SK-N-SH (cell line): ENCODE data around the gene TMEM256. TPM values are rescaled to one million over a fixed set of nuclear protein-coding genes. Genes with fewer than 3 reads are reported as not detected.

Experiments
- CTCF ChIA-PET: fragments of 300-600, 350-600 bp; formaldehyde crosslinking; extraction: SDS; loops from one replicate; lab custom pipeline; 2021; lab: Yijun Ruan, JAX
- POLR2A ChIA-PET: fragments of 350-600 bp; sonication (Branson Sonifier 250); formaldehyde crosslinking; extraction: SDS; loops from one replicate; lab custom pipeline; 2020; ENCODE audit warnings: antibody characterized with exemption, inconsistent platforms; lab: Yijun Ruan, JAX
- DNase-seq: peaks from one replicate; pipeline ENCODE4 v3.0.0; 2012
- H2AFZ ChIP-seq: fragments of 200-600 bp; sonication (generic); 2 replicates; pipeline ENCODE4 v1.8.1; 2016; ENCODE audit warnings: antibody characterized with exemption, mild to moderate bottlenecking, low read depth
- H3F3A ChIP-seq: fragments of 200-600 bp; sonication (generic); replicated peaks from 2 replicates; pipeline ENCODE3; 2016; ENCODE audit warnings: antibody characterized with exemption, mild to moderate bottlenecking; ENCODE audit not compliant: insufficient read depth
- H3K27ac ChIP-seq, 2 experiments: fragments of 200-500 bp in 1 of 2; fragments of 200-600 bp in 1 of 2; sonication (Bioruptor generic) in 1 of 2; sonication (generic), shearing (Covaris generic) in 1 of 2; 2 replicates each; pipeline versions ENCODE4 v1.5.1 to v1.6.1; 2014 to 2016; ENCODE audit warnings: low read depth in 2 of 2, inconsistent platforms in 1 of 2, low read length in 1 of 2, mild to moderate bottlenecking in 1 of 2, mixed read lengths in 1 of 2
- H3K27me3 ChIP-seq: fragments of 200-600 bp; sonication (generic), shearing (Covaris generic); 2 replicates; pipeline ENCODE4 v1.6.1; 2016; ENCODE audit warnings: mixed run types; ENCODE audit not compliant: insufficient read depth
- H3K36me3 ChIP-seq, 2 experiments: fragments of 200-500 bp in 1 of 2; fragments of 200-600 bp in 1 of 2; sonication (Bioruptor generic) in 1 of 2; sonication (generic) in 1 of 2; replicated peaks in 1 of 2; 2 replicates each; pipeline versions ENCODE3 to v1.5.1; 2014 to 2016; ENCODE audit warnings: low read length in 1 of 2, mild to moderate bottlenecking in 1 of 2; ENCODE audit not compliant: insufficient read depth in 2 of 2, control insufficient read depth in 1 of 2
- H3K4me1 ChIP-seq, 2 experiments: fragments of 200-500 bp in 1 of 2; fragments of 200-600 bp in 1 of 2; sonication (Bioruptor generic) in 1 of 2; sonication (generic), shearing (Covaris generic) in 1 of 2; 2 replicates each; pipeline versions ENCODE4 v1.5.1 to v1.6.1; 2014 to 2016; ENCODE audit warnings: low read depth in 1 of 2, low read length in 1 of 2, mixed run types in 1 of 2; ENCODE audit not compliant: insufficient read depth in 2 of 2, control insufficient read depth in 1 of 2
- H3K4me2 ChIP-seq: fragments of 200-600 bp; sonication (generic), shearing (Covaris generic); 2 replicates; pipeline ENCODE4 v1.6.1; 2017; ENCODE audit warnings: mixed run types
- H3K4me3 ChIP-seq, 2 experiments: fragments of 200-500 bp in 1 of 2; fragments of 200-600 bp in 1 of 2; sonication (Bioruptor generic) in 1 of 2; sonication (generic), shearing (Covaris generic) in 1 of 2; 2 replicates each; pipeline versions ENCODE4 v1.5.1 to v1.8.1; 2014 to 2016; ENCODE audit warnings: low read depth in 2 of 2, inconsistent platforms in 1 of 2, low read length in 1 of 2, mild to moderate bottlenecking in 1 of 2, mixed read lengths in 1 of 2, moderate library complexity in 1 of 2
- H3K79me2 ChIP-seq: fragments of 200-600 bp; sonication (generic); 2 replicates; pipeline ENCODE4 v1.8.1; 2017; ENCODE audit warnings: mild to moderate bottlenecking; ENCODE audit not compliant: insufficient read depth
- H3K9ac ChIP-seq: fragments of 200-600 bp; sonication (generic); 2 replicates; pipeline ENCODE4 v1.6.1; 2017; ENCODE audit warnings: mixed run types
- H3K9me2 ChIP-seq: fragments of 200-600 bp; sonication (generic); 2 replicates; pipeline ENCODE4 v1.6.1; 2017; ENCODE audit warnings: mixed run types
- H3K9me3 ChIP-seq: fragments of 200-600 bp; sonication (generic); 2 replicates; pipeline ENCODE4 v1.6.1; 2017; ENCODE audit warnings: mixed run types, mild to moderate bottlenecking, moderate library complexity
- H4K20me1 ChIP-seq: fragments of 200-600 bp; sonication (generic); 2 replicates; pipeline ENCODE4 v1.6.1; 2017; ENCODE audit warnings: mild to moderate bottlenecking, mixed run types; ENCODE audit not compliant: insufficient read depth
- CHD2 ChIP-seq: fragments of 150-350 bp; IDR thresholded peaks from 2 replicates; pipeline ENCODE4 v1.6.1; 2018; ENCODE audit warnings: low read length; ENCODE audit not compliant: partially characterized antibody
- ELF1 ChIP-seq: IDR thresholded peaks from 2 replicates; pipeline ENCODE4 v1.4.0; 2012
- EP300 ChIP-seq, 2 experiments: IDR thresholded peaks; 2 replicates each; pipeline versions ENCODE4 v1.4.0 to v1.6.1; 2012; ENCODE audit warnings: borderline replicate concordance in 1 of 2, low read depth in 1 of 2, low read length in 1 of 2
- FOXM1 ChIP-seq: IDR thresholded peaks from 2 replicates; pipeline ENCODE4 v1.4.0; 2012; ENCODE audit warnings: low read depth, mild to moderate bottlenecking
- IRF3 ChIP-seq: fragments of 150-350 bp; IDR thresholded peaks from 2 replicates; pipeline ENCODE4 v1.6.1; 2016; ENCODE audit warnings: mild to moderate bottlenecking, low read depth, low read length
- JUND ChIP-seq: IDR thresholded peaks from 2 replicates; pipeline ENCODE4 v1.4.0; 2012
- MEF2A ChIP-seq: IDR thresholded peaks from 2 replicates; pipeline ENCODE4 v1.4.0; 2012; ENCODE audit warnings: low read depth, borderline replicate concordance
- MXI1 ChIP-seq: IDR thresholded peaks from 2 replicates; pipeline ENCODE4 v1.6.1; 2012; ENCODE audit warnings: mild to moderate bottlenecking, low read depth, low read length, improper control_type of control experiment
- NFIC ChIP-seq: IDR thresholded peaks from 2 replicates; pipeline ENCODE4 v1.4.0; 2012; ENCODE audit warnings: borderline replicate concordance
- NRF1 ChIP-seq: IDR thresholded peaks from 2 replicates; pipeline ENCODE4 v1.6.1; 2012; ENCODE audit warnings: low read depth, mild to moderate bottlenecking, low read length
- RFX5 ChIP-seq: IDR thresholded peaks from 2 replicates; pipeline ENCODE4 v1.6.1; 2012; ENCODE audit warnings: mild to moderate bottlenecking, improper control_type of control experiment, low read length
- RXRA ChIP-seq: IDR thresholded peaks from 2 replicates; pipeline ENCODE4 v1.4.0; 2012; ENCODE audit warnings: low read depth, mild to moderate bottlenecking, borderline replicate concordance
- TEAD4 ChIP-seq: IDR thresholded peaks from 2 replicates; pipeline ENCODE4 v1.4.0; 2012; ENCODE audit warnings: mild to moderate bottlenecking, borderline replicate concordance; ENCODE audit not compliant: insufficient read depth
- WGBS: methylation state at CpG from one replicate; pipeline ENCODE4 v1.1.6; 2017; ENCODE audit warnings: low lambda C conversion rate; 5-methylcytosine and 5-hydroxymethylcytosine counted together
- polyA plus RNA-seq, 3 experiments: library from polyadenylated mRNA; depleted of rRNA; stranded (reverse); fragments of >200 nt; gene quantifications; 2 replicates each; pipeline ENCODE4 v1.2.3, GENCODE V29; 2012
- TF ChIP-seq, protein P1 (sequence below): fragments of 200-600 bp; sonication (generic); IDR thresholded peaks from 2 replicates; pipeline ENCODE4 v1.6.1; 2017; ENCODE audit warnings: antibody characterized with exemption, mild to moderate bottlenecking, moderate library complexity
- TF ChIP-seq, protein P2 (sequence below): IDR thresholded peaks from 2 replicates; pipeline ENCODE4 v1.6.1; 2012; ENCODE audit warnings: mild to moderate bottlenecking, low read depth, low read length, moderate library complexity
- TF ChIP-seq, protein P3 (sequence below): IDR thresholded peaks from 2 replicates; pipeline ENCODE4 v1.4.0; 2012; ENCODE audit warnings: low read depth
- TF ChIP-seq, protein P4 (sequence below): IDR thresholded peaks from 2 replicates; pipeline ENCODE4 v1.4.0; 2012; ENCODE audit warnings: low read depth, borderline replicate concordance
- TF ChIP-seq, protein P5 (sequence below): IDR thresholded peaks from 2 replicates; pipeline ENCODE4 v1.4.0; 2012; ENCODE audit warnings: low read depth, borderline replicate concordance

TMEM256 gene
- polyA plus RNA-seq, 1 of the 3 experiments (the other 2 are of a cell fraction) = 213 TPM

DNA sequence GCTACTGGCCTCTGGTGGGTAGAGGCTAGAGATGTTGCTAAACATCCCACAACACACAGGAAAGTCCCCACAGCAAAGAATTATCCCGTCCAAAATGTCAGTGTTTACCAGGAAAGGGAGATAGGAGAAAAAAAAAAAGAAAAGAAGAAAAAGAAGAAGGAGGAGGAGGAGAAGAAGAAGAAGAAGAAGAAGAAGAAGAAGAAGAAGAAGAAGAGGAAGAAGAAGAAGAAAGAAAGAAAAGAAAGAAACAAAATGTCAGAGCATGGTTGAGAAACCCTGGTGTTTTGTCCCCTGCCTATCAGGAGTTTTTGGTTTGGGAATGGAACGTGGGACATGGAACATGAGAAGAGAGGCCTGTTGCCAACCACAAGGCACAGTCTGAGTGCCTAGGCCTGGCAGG lies 46.5 kb downstream of the TMEM256 start:
- H3K36me3 ChIP-seq = no peaks in the 10 kb centered on the region
- no peak overlapping the region for H2AFZ ChIP-seq
- peaks cover 23% of the 10 kb centered on the region for H3K79me2 ChIP-seq
- POLR2A ChIA-PET = no interaction called here
- no peak for TF ChIP-seq JUND
- TF ChIP-seq MXI1 = no peak
- no peak for TF ChIP-seq NFIC
- TF ChIP-seq, protein P1, sequence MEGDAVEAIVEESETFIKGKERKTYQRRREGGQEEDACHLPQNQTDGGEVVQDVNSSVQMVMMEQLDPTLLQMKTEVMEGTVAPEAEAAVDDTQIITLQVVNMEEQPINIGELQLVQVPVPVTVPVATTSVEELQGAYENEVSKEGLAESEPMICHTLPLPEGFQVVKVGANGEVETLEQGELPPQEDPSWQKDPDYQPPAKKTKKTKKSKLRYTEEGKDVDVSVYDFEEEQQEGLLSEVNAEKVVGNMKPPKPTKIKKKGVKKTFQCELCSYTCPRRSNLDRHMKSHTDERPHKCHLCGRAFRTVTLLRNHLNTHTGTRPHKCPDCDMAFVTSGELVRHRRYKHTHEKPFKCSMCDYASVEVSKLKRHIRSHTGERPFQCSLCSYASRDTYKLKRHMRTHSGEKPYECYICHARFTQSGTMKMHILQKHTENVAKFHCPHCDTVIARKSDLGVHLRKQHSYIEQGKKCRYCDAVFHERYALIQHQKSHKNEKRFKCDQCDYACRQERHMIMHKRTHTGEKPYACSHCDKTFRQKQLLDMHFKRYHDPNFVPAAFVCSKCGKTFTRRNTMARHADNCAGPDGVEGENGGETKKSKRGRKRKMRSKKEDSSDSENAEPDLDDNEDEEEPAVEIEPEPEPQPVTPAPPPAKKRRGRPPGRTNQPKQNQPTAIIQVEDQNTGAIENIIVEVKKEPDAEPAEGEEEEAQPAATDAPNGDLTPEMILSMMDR = no peak
- TF ChIP-seq RFX5 = no peak
- TF ChIP-seq IRF3 = no peak
- no peak for TF ChIP-seq RXRA
- no peak overlapping the region for H3K4me3 ChIP-seq
- H3K27ac ChIP-seq = no peak overlapping the region
- no peaks in the 10 kb centered on the region for H3F3A ChIP-seq
- H3K4me2 ChIP-seq = no peak overlapping the region
- H4K20me1 ChIP-seq = no peaks in the 10 kb centered on the region
- H3K9me2 ChIP-seq = no peaks in the 10 kb centered on the region
- H3K9me3 ChIP-seq = no peaks in the 10 kb centered on the region
- CTCF ChIA-PET = interaction anchor here (0.6 to 3.8 kb wide), 8 partner anchors 8 to 189 kb away, joined by 3 to 33 read pairs (median 11); partner anchors contain the start of genes NLGN2 and TMEM102
- DNase-seq = no peak
- H3K4me1 ChIP-seq = peaks cover 13 to 36% of the 10 kb centered on the region in 2 experiments; a peak in 2 of 4 replicates
- 76% methylated on average over 2 of the region's 2 CpGs for whole genome bisulfite sequencing
- H3K9ac ChIP-seq = no peak overlapping the region
- no peaks in the 10 kb centered on the region for H3K27me3 ChIP-seq

DNA sequence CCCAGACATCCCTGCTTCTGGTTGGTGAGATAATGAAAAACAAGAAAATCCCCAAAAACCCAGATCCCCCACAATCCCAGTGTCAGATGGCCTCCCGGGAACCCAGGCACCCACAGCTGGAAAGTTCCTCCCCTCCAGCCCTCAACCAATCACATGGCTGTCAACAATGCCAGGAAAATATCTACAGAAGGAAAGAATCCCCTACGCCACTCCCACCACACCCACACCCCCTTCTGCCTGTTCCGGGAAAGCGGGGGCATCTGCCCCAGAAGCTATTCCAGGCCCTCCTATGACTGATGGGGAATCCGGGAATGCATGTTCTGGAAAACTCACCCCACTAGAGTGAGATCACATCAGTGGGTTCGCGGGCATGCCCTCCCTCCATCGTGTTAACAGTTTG lies 47.1 kb downstream of the TMEM256 start:
- no peaks in the 10 kb centered on the region for H3F3A ChIP-seq
- H3K36me3 ChIP-seq = no peaks in the 10 kb centered on the region
- H4K20me1 ChIP-seq = no peaks in the 10 kb centered on the region
- H3K27me3 ChIP-seq = no peaks in the 10 kb centered on the region
- no peak overlapping the region for H3K4me3 ChIP-seq
- H3K4me1 ChIP-seq = peaks cover 13 to 37% of the 10 kb centered on the region in 2 experiments; a peak in 2 of 4 replicates
- H3K9me3 ChIP-seq = no peaks in the 10 kb centered on the region
- H3K4me2 ChIP-seq = no peak overlapping the region
- ChIA-PET CTCF (interaction anchor here (0.6 to 5.2 kb wide), 43 partner anchors 8 to 331 kb away, joined by 3 to 52 read pairs (median 5); partner anchors contain the start of genes FGF11, NLGN2, PLSCR3 and SENP3), POLR2A (interaction anchor here (0.9 kb wide), 1 partner anchor 80 kb away, joined by 3 read pairs; no protein-coding TSS in a partner anchor)
- no peak overlapping the region for H2AFZ ChIP-seq
- no peaks in the 10 kb centered on the region for H3K9me2 ChIP-seq
- peaks cover 27% of the 10 kb centered on the region for H3K79me2 ChIP-seq
- H3K9ac ChIP-seq = no peak overlapping the region
- H3K27ac ChIP-seq = no peak overlapping the region
- DNase-seq = no peak
- WGBS = 85% methylated on average over 8 of the region's 8 CpGs
- TF ChIP-seq TEAD4 = no peak
- TF ChIP-seq RFX5 = no peak
- TF ChIP-seq, protein P2, sequence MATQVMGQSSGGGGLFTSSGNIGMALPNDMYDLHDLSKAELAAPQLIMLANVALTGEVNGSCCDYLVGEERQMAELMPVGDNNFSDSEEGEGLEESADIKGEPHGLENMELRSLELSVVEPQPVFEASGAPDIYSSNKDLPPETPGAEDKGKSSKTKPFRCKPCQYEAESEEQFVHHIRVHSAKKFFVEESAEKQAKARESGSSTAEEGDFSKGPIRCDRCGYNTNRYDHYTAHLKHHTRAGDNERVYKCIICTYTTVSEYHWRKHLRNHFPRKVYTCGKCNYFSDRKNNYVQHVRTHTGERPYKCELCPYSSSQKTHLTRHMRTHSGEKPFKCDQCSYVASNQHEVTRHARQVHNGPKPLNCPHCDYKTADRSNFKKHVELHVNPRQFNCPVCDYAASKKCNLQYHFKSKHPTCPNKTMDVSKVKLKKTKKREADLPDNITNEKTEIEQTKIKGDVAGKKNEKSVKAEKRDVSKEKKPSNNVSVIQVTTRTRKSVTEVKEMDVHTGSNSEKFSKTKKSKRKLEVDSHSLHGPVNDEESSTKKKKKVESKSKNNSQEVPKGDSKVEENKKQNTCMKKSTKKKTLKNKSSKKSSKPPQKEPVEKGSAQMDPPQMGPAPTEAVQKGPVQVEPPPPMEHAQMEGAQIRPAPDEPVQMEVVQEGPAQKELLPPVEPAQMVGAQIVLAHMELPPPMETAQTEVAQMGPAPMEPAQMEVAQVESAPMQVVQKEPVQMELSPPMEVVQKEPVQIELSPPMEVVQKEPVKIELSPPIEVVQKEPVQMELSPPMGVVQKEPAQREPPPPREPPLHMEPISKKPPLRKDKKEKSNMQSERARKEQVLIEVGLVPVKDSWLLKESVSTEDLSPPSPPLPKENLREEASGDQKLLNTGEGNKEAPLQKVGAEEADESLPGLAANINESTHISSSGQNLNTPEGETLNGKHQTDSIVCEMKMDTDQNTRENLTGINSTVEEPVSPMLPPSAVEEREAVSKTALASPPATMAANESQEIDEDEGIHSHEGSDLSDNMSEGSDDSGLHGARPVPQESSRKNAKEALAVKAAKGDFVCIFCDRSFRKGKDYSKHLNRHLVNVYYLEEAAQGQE = no peak
- TF ChIP-seq, protein P3, sequence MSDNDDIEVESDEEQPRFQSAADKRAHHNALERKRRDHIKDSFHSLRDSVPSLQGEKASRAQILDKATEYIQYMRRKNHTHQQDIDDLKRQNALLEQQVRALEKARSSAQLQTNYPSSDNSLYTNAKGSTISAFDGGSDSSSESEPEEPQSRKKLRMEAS = no peak
- TF ChIP-seq, protein P4, sequence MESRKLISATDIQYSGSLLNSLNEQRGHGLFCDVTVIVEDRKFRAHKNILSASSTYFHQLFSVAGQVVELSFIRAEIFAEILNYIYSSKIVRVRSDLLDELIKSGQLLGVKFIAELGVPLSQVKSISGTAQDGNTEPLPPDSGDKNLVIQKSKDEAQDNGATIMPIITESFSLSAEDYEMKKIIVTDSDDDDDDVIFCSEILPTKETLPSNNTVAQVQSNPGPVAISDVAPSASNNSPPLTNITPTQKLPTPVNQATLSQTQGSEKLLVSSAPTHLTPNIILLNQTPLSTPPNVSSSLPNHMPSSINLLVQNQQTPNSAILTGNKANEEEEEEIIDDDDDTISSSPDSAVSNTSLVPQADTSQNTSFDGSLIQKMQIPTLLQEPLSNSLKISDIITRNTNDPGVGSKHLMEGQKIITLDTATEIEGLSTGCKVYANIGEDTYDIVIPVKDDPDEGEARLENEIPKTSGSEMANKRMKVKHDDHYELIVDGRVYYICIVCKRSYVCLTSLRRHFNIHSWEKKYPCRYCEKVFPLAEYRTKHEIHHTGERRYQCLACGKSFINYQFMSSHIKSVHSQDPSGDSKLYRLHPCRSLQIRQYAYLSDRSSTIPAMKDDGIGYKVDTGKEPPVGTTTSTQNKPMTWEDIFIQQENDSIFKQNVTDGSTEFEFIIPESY = no peak
- TF ChIP-seq CHD2 = no peak
- no peak for TF ChIP-seq FOXM1
- no peak for TF ChIP-seq MEF2A
- TF ChIP-seq NRF1 = no peak
- TF ChIP-seq, protein P5, sequence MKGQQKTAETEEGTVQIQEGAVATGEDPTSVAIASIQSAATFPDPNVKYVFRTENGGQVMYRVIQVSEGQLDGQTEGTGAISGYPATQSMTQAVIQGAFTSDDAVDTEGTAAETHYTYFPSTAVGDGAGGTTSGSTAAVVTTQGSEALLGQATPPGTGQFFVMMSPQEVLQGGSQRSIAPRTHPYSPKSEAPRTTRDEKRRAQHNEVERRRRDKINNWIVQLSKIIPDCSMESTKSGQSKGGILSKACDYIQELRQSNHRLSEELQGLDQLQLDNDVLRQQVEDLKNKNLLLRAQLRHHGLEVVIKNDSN = no peak
- TF ChIP-seq EP300 (IDR thresholded peaks at IDR 0.05; ENCODE audit: borderline replicate concordance in 1 of 2, low read depth in 1 of 2, low read length in 1 of 2) = no peak
- no peak for TF ChIP-seq NFIC
- TF ChIP-seq ELF1 = no peak
